ENCODE results near the gene UBL4A.

GRCh38 chrX:154467556-154467955 lies 18.9 kb downstream of the UBL4A start:
- TF ChIP-seq TAF1 (IDR thresholded peaks at IDR 0.05; ENCODE audit: borderline replicate concordance, low read depth, low read length), result no peak
- TF ChIP-seq, protein P1, sequence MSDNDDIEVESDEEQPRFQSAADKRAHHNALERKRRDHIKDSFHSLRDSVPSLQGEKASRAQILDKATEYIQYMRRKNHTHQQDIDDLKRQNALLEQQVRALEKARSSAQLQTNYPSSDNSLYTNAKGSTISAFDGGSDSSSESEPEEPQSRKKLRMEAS (IDR thresholded peaks at IDR 0.05; ENCODE audit: low read depth), result no peak
- TF ChIP-seq EZH2phosphoT487 (IDR thresholded peaks at IDR 0.05; ENCODE audit: borderline replicate concordance, low read depth), result no peak
- TF ChIP-seq, protein P2, sequence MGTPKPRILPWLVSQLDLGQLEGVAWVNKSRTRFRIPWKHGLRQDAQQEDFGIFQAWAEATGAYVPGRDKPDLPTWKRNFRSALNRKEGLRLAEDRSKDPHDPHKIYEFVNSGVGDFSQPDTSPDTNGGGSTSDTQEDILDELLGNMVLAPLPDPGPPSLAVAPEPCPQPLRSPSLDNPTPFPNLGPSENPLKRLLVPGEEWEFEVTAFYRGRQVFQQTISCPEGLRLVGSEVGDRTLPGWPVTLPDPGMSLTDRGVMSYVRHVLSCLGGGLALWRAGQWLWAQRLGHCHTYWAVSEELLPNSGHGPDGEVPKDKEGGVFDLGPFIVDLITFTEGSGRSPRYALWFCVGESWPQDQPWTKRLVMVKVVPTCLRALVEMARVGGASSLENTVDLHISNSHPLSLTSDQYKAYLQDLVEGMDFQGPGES (IDR thresholded peaks at IDR 0.05; ENCODE audit: low read depth, low read length), result no peak
- no peak for TF ChIP-seq CTCF (IDR thresholded peaks at IDR 0.05)
- TF ChIP-seq NRF1 (IDR thresholded peaks at IDR 0.05; ENCODE audit: low read depth, low read length), result no peak
- TF ChIP-seq, protein P3, sequence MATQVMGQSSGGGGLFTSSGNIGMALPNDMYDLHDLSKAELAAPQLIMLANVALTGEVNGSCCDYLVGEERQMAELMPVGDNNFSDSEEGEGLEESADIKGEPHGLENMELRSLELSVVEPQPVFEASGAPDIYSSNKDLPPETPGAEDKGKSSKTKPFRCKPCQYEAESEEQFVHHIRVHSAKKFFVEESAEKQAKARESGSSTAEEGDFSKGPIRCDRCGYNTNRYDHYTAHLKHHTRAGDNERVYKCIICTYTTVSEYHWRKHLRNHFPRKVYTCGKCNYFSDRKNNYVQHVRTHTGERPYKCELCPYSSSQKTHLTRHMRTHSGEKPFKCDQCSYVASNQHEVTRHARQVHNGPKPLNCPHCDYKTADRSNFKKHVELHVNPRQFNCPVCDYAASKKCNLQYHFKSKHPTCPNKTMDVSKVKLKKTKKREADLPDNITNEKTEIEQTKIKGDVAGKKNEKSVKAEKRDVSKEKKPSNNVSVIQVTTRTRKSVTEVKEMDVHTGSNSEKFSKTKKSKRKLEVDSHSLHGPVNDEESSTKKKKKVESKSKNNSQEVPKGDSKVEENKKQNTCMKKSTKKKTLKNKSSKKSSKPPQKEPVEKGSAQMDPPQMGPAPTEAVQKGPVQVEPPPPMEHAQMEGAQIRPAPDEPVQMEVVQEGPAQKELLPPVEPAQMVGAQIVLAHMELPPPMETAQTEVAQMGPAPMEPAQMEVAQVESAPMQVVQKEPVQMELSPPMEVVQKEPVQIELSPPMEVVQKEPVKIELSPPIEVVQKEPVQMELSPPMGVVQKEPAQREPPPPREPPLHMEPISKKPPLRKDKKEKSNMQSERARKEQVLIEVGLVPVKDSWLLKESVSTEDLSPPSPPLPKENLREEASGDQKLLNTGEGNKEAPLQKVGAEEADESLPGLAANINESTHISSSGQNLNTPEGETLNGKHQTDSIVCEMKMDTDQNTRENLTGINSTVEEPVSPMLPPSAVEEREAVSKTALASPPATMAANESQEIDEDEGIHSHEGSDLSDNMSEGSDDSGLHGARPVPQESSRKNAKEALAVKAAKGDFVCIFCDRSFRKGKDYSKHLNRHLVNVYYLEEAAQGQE (IDR thresholded peaks at IDR 0.05; ENCODE audit: low read depth, low read length), result no peak
- TF ChIP-seq CHD2 (IDR thresholded peaks at IDR 0.05; ENCODE audit: low read length, partially characterized antibody), result no peak
- no peak for TF ChIP-seq USF2 (IDR thresholded peaks at IDR 0.05; ENCODE audit: borderline replicate concordance, low read depth, low read length)
- TF ChIP-seq RAD21 (IDR thresholded peaks at IDR 0.05; ENCODE audit: low read length), result no peak
- TF ChIP-seq YY1 (IDR thresholded peaks at IDR 0.05; ENCODE audit: low read depth), result no peak
